BLaER1 treated with 17β-estradiol and CSF1 and Interleukin-3, amounts not matched to agents 10 nM and 100 nM (cell line): ENCODE data around the gene GPC6.

Experiments
- H3K27ac ChIP-seq, 11 experiments: shearing (Covaris generic); formaldehyde crosslinking; 2 replicates each; pipeline ENCODE4 v1.8.1; 2022
- H3K27me3 ChIP-seq, 11 experiments: shearing (Covaris generic); formaldehyde crosslinking; 2 replicates each; pipeline ENCODE4 v1.8.1; 2022
- H3K36me3 ChIP-seq, 11 experiments: shearing (Covaris generic); formaldehyde crosslinking; 2 replicates each; pipeline ENCODE4 v1.8.1; 2022
- H3K4me1 ChIP-seq, 10 experiments: shearing (Covaris generic); formaldehyde crosslinking; 2 replicates each; pipeline ENCODE4 v1.8.1; 2022
- H3K4me2 ChIP-seq, 11 experiments: shearing (Covaris generic); formaldehyde crosslinking; 2 replicates each; pipeline ENCODE4 v1.8.1; 2022
- H3K4me3 ChIP-seq, 10 experiments: shearing (Covaris generic); formaldehyde crosslinking; 2 replicates each; pipeline ENCODE4 v1.8.1; 2022
- H3K9ac ChIP-seq, 11 experiments: shearing (Covaris generic); formaldehyde crosslinking; 2 replicates each; pipeline ENCODE4 v1.8.1; 2022
- H3K9me3 ChIP-seq, 11 experiments: shearing (Covaris generic); formaldehyde crosslinking; replicated peaks in 1 of 11; 2 replicates each; pipeline ENCODE4 v1.8.1; 2022
- H4K20me1 ChIP-seq, 11 experiments: shearing (Covaris generic); formaldehyde crosslinking; 2 replicates each; pipeline ENCODE4 v1.8.1; 2022
- Cebpa-rat ChIP-seq, 11 experiments: shearing (Covaris generic); IDR thresholded peaks; 2 replicates each; pipeline ENCODE4 v1.8.1; 2022

Gene GPC6

GRCh38 chr13:94325650-94326049, 1099.0 kb downstream of the GPC6 start:
- H3K4me2 ChIP-seq, result peak overlapping the region; percentile 54 to 92 (median 81); a peak in 20 of 22 replicates
- peaks cover 0 to 4% (median 0%) of the 10 kb centered on the region in 11 experiments; a peak in 3 of 22 replicates for H3K36me3 ChIP-seq
- H3K9ac ChIP-seq, result no peak overlapping the region
- no peaks in the 10 kb centered on the region for H4K20me1 ChIP-seq
- 0 out of 20 replicates have a peak overlapping the region, but pooled peaks of 1 of the 10 experiments have one; percentile 6 for H3K4me3 ChIP-seq
- peaks cover 14 to 62% (median 46%) of the 10 kb centered on the region in 11 experiments; a peak in 20 of 22 replicates for H3K9me3 ChIP-seq
- H3K27ac ChIP-seq, result peak overlapping the region in 5 of 11 experiments; percentile 19 to 75 (median 39); a peak in 5 of 22 replicates
- TF ChIP-seq Cebpa-rat (IDR thresholded peaks at IDR 0.05), result no peak
- no peaks in the 10 kb centered on the region for H3K27me3 ChIP-seq
- H3K4me1 ChIP-seq, result peaks cover 80 to 88% (median 83%) of the 10 kb centered on the region in 10 experiments

GRCh38 chr13:94327318-94327717, 1100.7 kb downstream of the GPC6 start:
- Histone ChIP-seq H3K4me2 (peak overlapping the region; percentile 71 to 96 (median 87)), H3K9me3 (peaks cover under 1 to 48% (median 32%) of the 10 kb centered on the region in 11 experiments; a peak in 18 of 22 replicates), H3K27me3 (no peaks in the 10 kb centered on the region), H3K27ac (peak overlapping the region; percentile 15 to 76 (median 67); a peak in 21 of 22 replicates), H3K4me1 (peaks cover 81 to 86% (median 83%) of the 10 kb centered on the region in 10 experiments), H4K20me1 (no peaks in the 10 kb centered on the region; a peak in 1 of 22 replicates), H3K9ac (peak overlapping the region; percentile 38 to 69 (median 58)), H3K4me3 (peak overlapping the region in 8 of 10 experiments; percentile 30 to 48 (median 41); a peak in 14 of 20 replicates), H3K36me3 (peaks cover 0 to 4% (median 0%) of the 10 kb centered on the region in 11 experiments; a peak in 2 of 22 replicates)
- TF ChIP-seq Cebpa-rat (IDR thresholded peaks at IDR 0.05), result no peak

GRCh38 chr13:94328381-94329041, 1101.9 kb downstream of the GPC6 start:
- Histone ChIP-seq H3K4me1 (peaks cover 69 to 77% (median 72%) of the 10 kb centered on the region in 10 experiments), H3K9ac (peak overlapping the region in 7 of 11 experiments; percentile 38 to 69 (median 58); a peak in 10 of 22 replicates)

GRCh38 chr13:94329277-94329676, 1102.7 kb downstream of the GPC6 start:
- Histone ChIP-seq H4K20me1 (no peaks in the 10 kb centered on the region; a peak in 1 of 22 replicates), H3K9me3 (peaks cover 0 to 28% (median 19%) of the 10 kb centered on the region in 11 experiments; a peak in 16 of 22 replicates), H3K36me3 (peaks cover 0 to 4% (median 0%) of the 10 kb centered on the region in 11 experiments; a peak in 2 of 22 replicates), H3K4me2 (peak overlapping the region; percentile 71 to 96 (median 87)), H3K4me3 (no peak overlapping the region; a peak in 1 of 20 replicates), H3K9ac (no peak overlapping the region), H3K27ac (peak overlapping the region in 5 of 11 experiments; percentile 1 to 76 (median 67); a peak in 6 of 22 replicates), H3K4me1 (peaks cover 61 to 69% (median 64%) of the 10 kb centered on the region in 10 experiments), H3K27me3 (no peaks in the 10 kb centered on the region)
- TF ChIP-seq Cebpa-rat (IDR thresholded peaks at IDR 0.05), result no peak

More at GRCh38 chr13:94328381-94329041, 1101.9 kb downstream of the GPC6 start:
- peaks cover 0 to 36% (median 21%) of the 10 kb centered on the region in 11 experiments; a peak in 16 of 22 replicates for H3K9me3 ChIP-seq
- no peaks in the 10 kb centered on the region; a peak in 1 of 22 replicates for H4K20me1 ChIP-seq
- peak overlapping the region; percentile 71 to 96 (median 87) for H3K4me2 ChIP-seq
- no peaks in the 10 kb centered on the region for H3K27me3 ChIP-seq
- H3K4me3 ChIP-seq, result peak overlapping the region in 4 of 10 experiments; percentile 30 to 48 (median 44); a peak in 4 of 20 replicates
- peak overlapping the region in 9 of 11 experiments; percentile 37 to 76 (median 67); a peak in 15 of 22 replicates for H3K27ac ChIP-seq
- H3K36me3 ChIP-seq, result peaks cover 0 to 4% (median 0%) of the 10 kb centered on the region in 11 experiments; a peak in 2 of 22 replicates
- TF ChIP-seq Cebpa-rat (IDR thresholded peaks at IDR 0.05), result no peak

GRCh38 chr13:94329754-94330551, 1103.3 kb downstream of the GPC6 start:
- Histone ChIP-seq H3K27me3 (no peaks in the 10 kb centered on the region), H3K9ac (no peak overlapping the region), H4K20me1 (no peaks in the 10 kb centered on the region; a peak in 1 of 22 replicates), H3K4me3 (no peak overlapping the region), H3K4me1 (peaks cover 54 to 63% (median 57%) of the 10 kb centered on the region in 10 experiments), H3K4me2 (peak overlapping the region; percentile 71 to 96 (median 87)), H3K36me3 (peaks cover 0 to 4% (median 0%) of the 10 kb centered on the region in 11 experiments; a peak in 2 of 22 replicates), H3K9me3 (peaks cover 0 to 21% (median 12%) of the 10 kb centered on the region in 11 experiments; a peak in 16 of 22 replicates), H3K27ac (peak overlapping the region in 1 of 11 experiments; percentile 1; a peak in 2 of 22 replicates)
- TF ChIP-seq Cebpa-rat (IDR thresholded peaks at IDR 0.05), result no peak

GRCh38 chr13:94330552-94331071, 1104.0 kb downstream of the GPC6 start:
- H3K4me3 ChIP-seq, result no peak overlapping the region
- peaks cover 48 to 56% (median 51%) of the 10 kb centered on the region in 10 experiments for H3K4me1 ChIP-seq
- peaks cover 0 to 15% (median 5%) of the 10 kb centered on the region in 11 experiments; a peak in 13 of 22 replicates for H3K9me3 ChIP-seq
- peaks cover 0 to 2% (median 0%) of the 10 kb centered on the region in 11 experiments; a peak in 2 of 22 replicates for H3K36me3 ChIP-seq
- H3K4me2 ChIP-seq, result peak overlapping the region in 10 of 11 experiments; percentile 71 to 96 (median 87); a peak in 17 of 22 replicates
- H4K20me1 ChIP-seq, result no peaks in the 10 kb centered on the region; a peak in 1 of 22 replicates
- no peak overlapping the region for H3K27ac ChIP-seq
- no peaks in the 10 kb centered on the region for H3K27me3 ChIP-seq
- no peak for TF ChIP-seq Cebpa-rat (IDR thresholded peaks at IDR 0.05)
- H3K9ac ChIP-seq, result no peak overlapping the region

- no peak overlapping the region for H3K27ac ChIP-seq
- H3K4me2 ChIP-seq, result peak overlapping the region in 2 of 11 experiments; percentile 4 to 96; a peak in 2 of 22 replicates
- no peak overlapping the region for H3K9ac ChIP-seq
- no peaks in the 10 kb centered on the region; a peak in 1 of 22 replicates for H4K20me1 ChIP-seq
- no peak overlapping the region for H3K4me3 ChIP-seq
- peaks cover 41 to 49% (median 44%) of the 10 kb centered on the region in 10 experiments for H3K4me1 ChIP-seq
- no peak for TF ChIP-seq Cebpa-rat (IDR thresholded peaks at IDR 0.05)
- H3K27me3 ChIP-seq, result no peaks in the 10 kb centered on the region
- no peaks in the 10 kb centered on the region for H3K36me3 ChIP-seq
- H3K9me3 ChIP-seq, result peaks cover 0 to 8% (median 0%) of the 10 kb centered on the region in 11 experiments; a peak in 5 of 22 replicates
These were observed 1104.7 kb downstream of the GPC6 start for GRCh38 chr13:94331281-94331680.
